H1 (cell line): Measurements from ENCODE around the gene ISOC1. TPM values are rescaled to one million over a fixed set of nuclear protein-coding genes. Genes with fewer than 3 reads are reported as not detected.

Experiments
- CTCF ChIA-PET: fragments of 300-600 bp; sonication (Branson Sonifier 250); formaldehyde crosslinking; loops from one replicate; lab custom pipeline; 2021; ENCODE audit not compliant: partially characterized antibody; lab: Charles Lee
- POLR2A ChIA-PET: fragments of 300-600 bp; sonication (Branson Sonifier 250); formaldehyde crosslinking; loops from one replicate; lab custom pipeline; 2021; ENCODE audit warnings: inconsistent platforms; ENCODE audit not compliant: partially characterized antibody; lab: Charles Lee
- DNase-seq, 2 experiments: peaks; one replicate each; pipeline versions ENCODE4 v3.0.0 to v3.0.0-alpha.2; 2010 to 2022; ENCODE audit warnings: low spot score in 2 of 2, low read depth in 1 of 2, mixed read lengths in 1 of 2
- FAIRE-seq: peaks from 2 replicates; lab custom pipeline; 2011; peaks lifted over from hg19 to GRCh38; lab: Jason Lieb, UNC
- H2AFZ ChIP-seq: 2 replicates; pipeline ENCODE4 v1.8.1; 2012; ENCODE audit warnings: low read length, inconsistent platforms
- H2AK5ac ChIP-seq: 2 replicates; pipeline ENCODE4 v1.6.1; 2013; ENCODE audit warnings: low read depth, low read length
- H2BK120ac ChIP-seq: replicated peaks from 2 replicates; pipeline ENCODE3; 2013; ENCODE audit warnings: low read depth, low read length, inconsistent platforms
- H2BK12ac ChIP-seq: 2 replicates; pipeline ENCODE4 v1.6.1; 2013; ENCODE audit warnings: low read depth, low read length
- H2BK15ac ChIP-seq: 2 replicates; pipeline ENCODE4 v1.6.1; 2013; ENCODE audit warnings: low read length
- H2BK20ac ChIP-seq: 2 replicates; pipeline ENCODE4 v1.6.1; 2013; ENCODE audit warnings: low read length
- H2BK5ac ChIP-seq: 2 replicates; pipeline ENCODE4 v1.6.1; 2013; ENCODE audit warnings: low read depth, low read length
- H3K14ac ChIP-seq: 2 replicates; pipeline ENCODE4 v1.6.1; 2013; ENCODE audit warnings: inconsistent platforms; ENCODE audit not compliant: insufficient read length
- H3K18ac ChIP-seq: 2 replicates; pipeline ENCODE4 v1.6.1; 2013; ENCODE audit warnings: low read length; ENCODE audit errors: extremely low read depth
- H3K23ac ChIP-seq: 2 replicates; pipeline ENCODE4 v1.6.1; 2013; ENCODE audit warnings: inconsistent platforms; ENCODE audit not compliant: insufficient read length
- H3K23me2 ChIP-seq: 2 replicates; pipeline ENCODE4 v1.6.1; 2013; ENCODE audit warnings: low read depth, low read length
- H3K27ac ChIP-seq: 2 replicates; pipeline ENCODE4 v1.6.1; 2011; ENCODE audit warnings: low read depth, low read length, inconsistent platforms
- H3K27me3 ChIP-seq, 4 experiments: replicated peaks in 1 of 4; 1 replicate in 1 of 4; 2 replicates in 3 of 4; pipeline versions ENCODE4 v1.6.1 to v1.8.1; 2011 to 2013; ENCODE audit warnings: low read length in 3 of 4, mild to moderate bottlenecking in 3 of 4, inconsistent platforms in 2 of 4, mixed read lengths in 2 of 4, moderate library complexity in 1 of 4; ENCODE audit not compliant: control insufficient read depth in 3 of 4, insufficient read depth in 3 of 4; ENCODE audit errors: extremely low read depth in 1 of 4
- H3K36me3 ChIP-seq, 4 experiments: 2 replicates each; pipeline versions ENCODE4 v1.6.1 to v1.8.1; 2011 to 2013; ENCODE audit warnings: mild to moderate bottlenecking in 4 of 4, low read length in 3 of 4, moderate library complexity in 2 of 4, control low read depth in 1 of 4, inconsistent platforms in 1 of 4; ENCODE audit not compliant: insufficient read depth in 4 of 4, control insufficient read depth in 2 of 4
- H3K4ac ChIP-seq: replicated peaks from 2 replicates; pipeline ENCODE3; 2013; ENCODE audit warnings: low read length, low read depth, mixed read lengths, inconsistent platforms; ENCODE audit not compliant: insufficient read length
- H3K4me1 ChIP-seq, 4 experiments: replicated peaks in 1 of 4; 1 replicate in 1 of 4; 2 replicates in 3 of 4; pipeline versions ENCODE4 v1.6.1 to v1.8.1; 2011 to 2013; ENCODE audit warnings: low read length in 3 of 4, inconsistent platforms in 2 of 4, mixed read lengths in 1 of 4; ENCODE audit not compliant: insufficient read depth in 4 of 4, control insufficient read depth in 3 of 4
- H3K4me2 ChIP-seq, 2 experiments: 2 replicates each; pipeline versions ENCODE4 v1.6.1 to v1.8.1; 2011 to 2013; ENCODE audit warnings: low read depth in 2 of 2, low read length in 2 of 2, control low read depth in 1 of 2, inconsistent platforms in 1 of 2, mild to moderate bottlenecking in 1 of 2; ENCODE audit not compliant: insufficient read depth in 1 of 2
- H3K4me3 ChIP-seq, 4 experiments: fragments of 200-600, 300-600 bp in 1 of 4; sonication (generic), shearing (Covaris generic), sonication (Bioruptor Twin) in 1 of 4; 2 replicates each; pipeline versions ENCODE4 v1.5.1 to v1.8.1; 2011 to 2016; ENCODE audit warnings: low read length in 4 of 4, low read depth in 3 of 4, control low read depth in 2 of 4, inconsistent platforms in 2 of 4, mild to moderate bottlenecking in 2 of 4, mixed read lengths in 1 of 4, moderate library complexity in 1 of 4; ENCODE audit not compliant: insufficient read depth in 2 of 4; ENCODE audit errors: extremely low read depth in 1 of 4
- H3K56ac ChIP-seq: replicated peaks from 2 replicates; pipeline ENCODE3; 2013; ENCODE audit warnings: low read depth, mild to moderate bottlenecking, mixed read lengths, low read length, inconsistent platforms; ENCODE audit not compliant: insufficient read length
- H3K79me1 ChIP-seq: 2 replicates; pipeline ENCODE4 v1.6.1; 2013; ENCODE audit warnings: low read depth, low read length, control low read depth
- H3K79me2 ChIP-seq, 2 experiments: 2 replicates each; pipeline versions ENCODE4 v1.6.1 to v1.8.1; 2012 to 2013; ENCODE audit warnings: low read length in 2 of 2, mild to moderate bottlenecking in 2 of 2, inconsistent platforms in 1 of 2; ENCODE audit not compliant: insufficient read depth in 2 of 2, control insufficient read depth in 1 of 2
- H3K9ac ChIP-seq, 4 experiments: replicated peaks in 1 of 4; 1 replicate in 1 of 4; 2 replicates in 3 of 4; pipeline versions ENCODE4 v1.6.1 to v1.8.1; 2011 to 2013; ENCODE audit warnings: low read depth in 3 of 4, low read length in 3 of 4, control low read depth in 2 of 4, mild to moderate bottlenecking in 2 of 4, moderate library complexity in 2 of 4, inconsistent platforms in 1 of 4; ENCODE audit errors: extremely low read depth in 1 of 4
- H3K9me3 ChIP-seq, 2 experiments: 2 replicates each; pipeline versions ENCODE4 v1.6.1 to v1.8.1; 2012 to 2013; ENCODE audit warnings: mild to moderate bottlenecking in 2 of 2, moderate library complexity in 2 of 2, control low read depth in 1 of 2, inconsistent platforms in 1 of 2, low read depth in 1 of 2, low read length in 1 of 2, mixed read lengths in 1 of 2; ENCODE audit not compliant: insufficient read depth in 2 of 2
- H4K20me1 ChIP-seq, 2 experiments: replicated peaks in 1 of 2; 2 replicates each; pipeline versions ENCODE3 to v1.8.1; 2011 to 2013; ENCODE audit warnings: inconsistent platforms in 2 of 2, low read length in 2 of 2, mild to moderate bottlenecking in 1 of 2; ENCODE audit not compliant: insufficient read depth in 2 of 2, control insufficient read depth in 1 of 2
- H4K5ac ChIP-seq: 2 replicates; pipeline ENCODE4 v1.6.1; 2013; ENCODE audit warnings: low read length, low read depth, mixed read lengths, inconsistent platforms; ENCODE audit not compliant: insufficient read length
- H4K8ac ChIP-seq: 2 replicates; pipeline ENCODE4 v1.8.0; 2013; ENCODE audit warnings: mild to moderate bottlenecking, moderate library complexity, low read length, inconsistent platforms; ENCODE audit not compliant: insufficient read depth; ENCODE audit errors: extremely low read depth
- H4K91ac ChIP-seq: replicated peaks from 2 replicates; pipeline ENCODE3; 2013; ENCODE audit warnings: low read length, mixed read lengths, inconsistent platforms; ENCODE audit not compliant: insufficient read length
- ASH2L ChIP-seq: fragments of 200-600, 300-600 bp; sonication (generic); IDR thresholded peaks from one replicate; pipeline ENCODE4 v1.7.1; 2017; ENCODE audit warnings: low read length
- BRCA1 ChIP-seq: IDR thresholded peaks from 2 replicates; pipeline ENCODE4 v1.6.1; 2012; ENCODE audit warnings: low read depth, low read length, improper control_type of control experiment
- CBX5 ChIP-seq: fragments of 300-800, 300-1000 bp; sonication (generic); IDR thresholded peaks from 2 replicates; pipeline ENCODE4 v1.7.1; 2016; ENCODE audit warnings: antibody characterized with exemption, low read length, low read depth
- CREB1 ChIP-seq: IDR thresholded peaks from 2 replicates; pipeline ENCODE4 v1.6.1; 2012; ENCODE audit warnings: inconsistent platforms
- CTBP2 ChIP-seq: IDR thresholded peaks from 2 replicates; pipeline ENCODE4 v1.7.0; 2011; ENCODE audit warnings: borderline replicate concordance, mild to moderate bottlenecking, moderate library complexity, mixed read lengths, low read length; ENCODE audit not compliant: insufficient read depth, insufficient read length
- FOSL1 ChIP-seq: IDR thresholded peaks from 2 replicates; pipeline ENCODE4 v1.6.1; 2011; ENCODE audit warnings: mild to moderate bottlenecking, low read depth, low read length, moderate library complexity; ENCODE audit not compliant: insufficient read depth
- HDAC2 ChIP-seq, 2 experiments: fragments of 300-600 bp in 1 of 2; sonication (generic) in 1 of 2; IDR thresholded peaks; 2 replicates each; pipeline ENCODE4 v1.6.1; 2011 to 2012; ENCODE audit warnings: low read depth in 2 of 2, low read length in 2 of 2, mild to moderate bottlenecking in 2 of 2, moderate library complexity in 2 of 2, borderline replicate concordance in 1 of 2, inconsistent platforms in 1 of 2
- HDAC6 ChIP-seq: IDR thresholded peaks from one replicate; pipeline ENCODE4 v1.7.1; 2012; ENCODE audit warnings: low read depth, mild to moderate bottlenecking, inconsistent platforms, low read length, moderate library complexity
- KDM4A ChIP-seq: IDR thresholded peaks from one replicate; pipeline ENCODE4 v1.7.1; 2012; ENCODE audit warnings: low read depth, mild to moderate bottlenecking, moderate library complexity, low read length, inconsistent platforms; ENCODE audit not compliant: severe bottlenecking
- KDM5A ChIP-seq: fragments of 200-600 bp; IDR thresholded peaks from 2 replicates; pipeline ENCODE4 v1.7.1; 2012; ENCODE audit warnings: mild to moderate bottlenecking, low read length, inconsistent platforms, mixed read lengths
- MAFK ChIP-seq: IDR thresholded peaks from 2 replicates; pipeline ENCODE4 v1.6.1; 2012; ENCODE audit warnings: low read depth, mild to moderate bottlenecking, improper control_type of control experiment, low read length
- SIN3A ChIP-seq, 2 experiments: IDR thresholded peaks in 1 of 2; conservative IDR thresholded peaks in 1 of 2; 2 replicates each; pipeline ENCODE4 v1.6.1; 2011 to 2012; ENCODE audit warnings: low read length in 2 of 2, improper control_type of control experiment in 1 of 2, low read depth in 1 of 2, mild to moderate bottlenecking in 1 of 2
- TAF7 ChIP-seq: optimal IDR thresholded peaks from 2 replicates; pipeline ENCODE3; 2011; ENCODE audit warnings: low read depth, mild to moderate bottlenecking, inconsistent platforms, low read length, moderate library complexity, borderline replicate concordance
- TEAD4 ChIP-seq: IDR thresholded peaks from 2 replicates; pipeline ENCODE4 v1.6.1; 2012; ENCODE audit warnings: low read depth, low read length, inconsistent platforms, mixed read lengths
- polyA plus RNA-seq, 7 experiments: library from polyadenylated mRNA; depleted of rRNA in 3 of 7; stranded (reverse) in 5 of 7; unstranded in 2 of 7; fragments of >200 nt in 5 of 7; fragments of 200-250 nt in 2 of 7; gene quantifications; 1 replicate in 5 of 7; 2 replicates in 1 of 7; 4 replicates in 1 of 7; pipeline versions ENCODE4 v1.2.1 to v1.2.3, GENCODE V29; 2011 to 2013; ENCODE audit warnings: missing spikeins in 2 of 7, mixed read lengths in 2 of 7
- total RNA-seq: library from RNA; stranded (reverse); fragmentation: NEBNext Ultra II Directional; extraction: Animal tissue kit (Norgen Biotek cat#: 25700); gene quantifications from 2 replicates; pipeline ENCODE4 v1.2.1, GENCODE V29; 2021
- TF ChIP-seq, protein P1 (sequence below): IDR thresholded peaks from 2 replicates; pipeline ENCODE4 v1.6.1; 2012; ENCODE audit warnings: inconsistent platforms

The ISOC1 gene
- total and polyA plus RNA-seq, 2 of the 8 experiments (the other 6 are each of a cell fraction or from before 2014, with no cell fraction given), result 27.7 to 34.9 TPM

DNA sequence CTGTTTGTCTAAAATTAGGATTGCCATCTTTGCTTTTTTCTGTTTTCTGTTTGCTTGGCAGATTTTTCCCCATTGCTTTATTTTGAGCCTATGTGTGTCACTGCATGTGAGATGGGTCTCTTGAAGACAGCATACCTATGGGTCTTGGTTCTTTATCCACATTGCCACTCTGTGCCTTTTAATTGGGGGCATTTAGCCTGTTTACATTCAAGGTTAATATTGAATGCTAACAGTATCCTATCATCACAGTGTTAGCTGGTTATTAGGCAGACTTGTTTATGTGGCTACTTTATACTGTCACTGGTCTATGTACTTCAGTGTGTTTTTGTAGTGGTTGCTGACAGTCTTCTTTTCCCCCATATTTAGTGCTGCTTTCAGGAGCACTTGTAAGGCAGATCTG lies 67.3 kb downstream of the ISOC1 start:
- Histone ChIP-seq H3K79me1 (no peaks in the 10 kb centered on the region), H3K27me3 (no peaks in the 10 kb centered on the region), H3K4me2 (no peak overlapping the region), H3K4ac (no peak overlapping the region), H3K9ac (no peak overlapping the region), H4K8ac (no peak overlapping the region), H3K79me2 (no peaks in the 10 kb centered on the region), H3K23ac (no peak overlapping the region), H4K91ac (no peak overlapping the region), H2BK15ac (no peak overlapping the region), H3K4me3 (no peak overlapping the region), H4K20me1 (no peaks in the 10 kb centered on the region), H3K9me3 (0 out of 4 replicates have a peak, but pooled peaks cover 0 to 2% of the 10 kb centered on the region in 2 experiments), H3K18ac (no peak overlapping the region), H2AFZ (no peak overlapping the region), H3K27ac (no peak overlapping the region), H3K36me3 (no peaks in the 10 kb centered on the region), H2BK20ac (no peak overlapping the region), H2BK5ac (no peak overlapping the region), H2AK5ac (no peak overlapping the region), H2BK12ac (no peak overlapping the region), H3K56ac (no peak overlapping the region), H4K5ac (no peak overlapping the region), H3K4me1 (no peaks in the 10 kb centered on the region), H2BK120ac (no peak overlapping the region), H3K14ac (no peak overlapping the region), H3K23me2 (no peaks in the 10 kb centered on the region)
- no peak for DNase-seq
- CTCF ChIA-PET, result interaction anchor here (0.6 to 1.0 kb wide), 2 partner anchors 610 to 1497 kb away, joined by 3 read pairs; no protein-coding TSS in a partner anchor
- no peak for FAIRE-seq
- POLR2A ChIA-PET, result no interaction called here
- no peak for TF ChIP-seq TAF7
- TF ChIP-seq KDM4A, result no peak
- TF ChIP-seq MAFK, result no peak
- TF ChIP-seq, protein P1, sequence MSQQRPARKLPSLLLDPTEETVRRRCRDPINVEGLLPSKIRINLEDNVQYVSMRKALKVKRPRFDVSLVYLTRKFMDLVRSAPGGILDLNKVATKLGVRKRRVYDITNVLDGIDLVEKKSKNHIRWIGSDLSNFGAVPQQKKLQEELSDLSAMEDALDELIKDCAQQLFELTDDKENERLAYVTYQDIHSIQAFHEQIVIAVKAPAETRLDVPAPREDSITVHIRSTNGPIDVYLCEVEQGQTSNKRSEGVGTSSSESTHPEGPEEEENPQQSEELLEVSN, result no peak
- no peak for TF ChIP-seq CBX5
- TF ChIP-seq CTBP2, result no peak
- no peak for TF ChIP-seq SIN3A (conservative IDR thresholded peaks at IDR 0.05 in 1 of 2, IDR thresholded peaks at IDR 0.05 in 1 of 2; ENCODE audit: low read depth in 1 of 2, low read length in 2 of 2)
- TF ChIP-seq KDM5A, result no peak
- TF ChIP-seq CREB1, result no peak
- TF ChIP-seq BRCA1, result no peak
- no peak for TF ChIP-seq TEAD4
- no peak for TF ChIP-seq FOSL1
- no peak for TF ChIP-seq HDAC2 (IDR thresholded peaks at IDR 0.05; ENCODE audit: borderline replicate concordance in 1 of 2, low read depth in 2 of 2, low read length in 2 of 2)
- TF ChIP-seq HDAC6, result no peak
- TF ChIP-seq ASH2L, result no peak
